CD4-positive, alpha-beta T cell treated with Interleukin-15 for 4 hours (primary cell): ENCODE data around the gene KATNA1.

Experiments
- DNase-seq: peaks from one replicate; pipeline ENCODE4 v3.0.0-alpha.2; 2020; ENCODE audit warnings: low spot score

KATNA1 gene

DNA sequence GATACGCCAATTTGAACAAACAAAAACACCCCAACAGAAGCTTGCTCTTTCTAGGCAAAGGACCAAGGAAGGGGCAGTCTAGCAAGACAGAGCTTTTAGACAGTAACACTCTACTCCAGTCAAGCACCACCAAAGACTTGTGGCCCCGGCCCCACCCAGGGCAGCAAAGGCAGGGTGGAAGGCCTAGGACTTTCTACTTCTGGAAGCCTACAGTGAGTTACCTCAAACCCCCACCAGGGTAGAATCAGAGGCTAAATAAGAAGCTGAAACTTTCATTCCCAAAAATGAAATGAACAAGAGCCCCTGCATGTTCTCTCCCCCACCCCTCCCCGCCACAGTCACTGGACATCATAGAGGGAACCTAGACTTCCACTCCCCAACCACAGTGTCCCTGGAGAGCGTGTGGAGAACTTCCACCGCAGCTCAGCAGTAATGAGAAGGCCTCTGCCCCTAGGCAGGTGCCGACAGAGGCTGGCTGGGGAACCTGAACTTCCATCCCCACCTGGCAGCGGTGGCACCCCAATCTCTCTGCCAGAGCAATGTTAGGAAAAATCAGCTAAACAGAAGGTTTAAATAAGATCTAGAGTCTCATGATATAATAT lies 40.0 kb downstream of the KATNA1 start:
- DNase-seq = no peak

DNA sequence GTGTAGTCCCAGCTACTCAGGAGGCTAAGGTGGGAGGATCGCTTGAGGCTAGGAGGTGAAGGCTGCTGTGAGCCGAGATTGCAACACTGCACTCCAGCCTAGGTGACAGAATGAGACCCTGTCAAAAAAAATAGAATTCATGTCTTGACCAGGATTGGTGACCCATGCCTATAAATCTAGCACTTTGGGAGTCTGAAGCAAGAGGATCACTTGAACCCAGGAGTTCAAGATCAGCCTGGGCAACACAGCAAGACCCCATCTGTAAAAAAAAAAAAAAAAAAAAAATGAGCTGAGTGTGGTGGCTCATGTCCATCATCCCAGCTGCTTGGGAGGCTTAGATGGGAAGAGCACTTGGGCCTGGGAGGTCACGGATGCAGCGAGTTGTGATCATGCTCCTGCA lies 48.0 kb downstream of the KATNA1 start:
- DNase-seq = no peak

- DNase-seq = no peak
Observed at GRCh38 chr6:149593408-149593807, 55.1 kb downstream of the KATNA1 start.

DNA sequence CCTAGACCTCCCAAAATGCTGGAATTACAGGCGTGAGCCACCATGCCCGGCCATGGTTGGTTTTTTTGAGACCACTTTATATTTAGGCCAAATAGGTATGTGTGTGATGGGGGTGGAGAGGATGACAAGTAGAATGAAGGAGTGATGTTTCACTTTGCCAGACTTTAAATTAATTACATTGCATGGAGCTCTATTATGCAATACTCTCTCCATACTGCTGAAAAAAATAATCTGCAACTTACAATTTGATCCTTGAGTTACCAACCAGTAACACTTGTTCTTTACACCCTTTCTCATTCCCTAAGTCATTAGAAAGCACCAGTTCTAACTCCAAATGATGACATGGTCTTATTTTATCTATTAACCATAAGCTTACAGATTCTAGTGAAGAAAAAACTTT lies 55.5 kb downstream of the KATNA1 start:
- DNase-seq = no peak

DNA sequence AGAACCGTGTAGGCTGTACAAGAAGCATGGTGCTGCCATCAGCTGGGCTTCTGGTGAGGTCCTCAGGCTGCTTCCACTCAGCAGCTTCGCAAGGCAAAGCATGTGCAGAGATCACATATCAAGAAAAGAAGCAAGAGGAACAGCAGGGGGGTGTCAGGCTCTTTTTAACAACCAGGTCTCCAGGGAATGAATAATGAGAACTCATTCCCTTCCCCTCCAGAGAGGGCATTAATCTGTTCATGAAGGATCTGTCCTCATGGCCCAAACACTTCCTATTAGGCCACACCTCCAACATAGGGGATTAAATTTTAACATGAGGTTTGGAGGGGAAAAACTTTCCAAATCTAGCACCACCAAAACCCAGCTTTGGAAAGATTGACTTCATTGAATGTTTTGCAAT lies 62.4 kb downstream of the KATNA1 start:
- no peak for DNase-seq

- no peak for DNase-seq
Observed at GRCh38 chr6:149581349-149581748, 67.2 kb downstream of the KATNA1 start.

GRCh38 chr6:149580880-149581279 lies 67.6 kb downstream of the KATNA1 start:
- no peak for DNase-seq

GRCh38 chr6:149567945-149568585 lies 80.4 kb downstream of the KATNA1 start:
- DNase-seq = no peak

GRCh38 chr6:149567194-149567586 lies 81.3 kb downstream of the KATNA1 start:
- no peak for DNase-seq

- no peak for DNase-seq
Observed at GRCh38 chr6:149566410-149567193, 81.9 kb downstream of the KATNA1 start.

DNA sequence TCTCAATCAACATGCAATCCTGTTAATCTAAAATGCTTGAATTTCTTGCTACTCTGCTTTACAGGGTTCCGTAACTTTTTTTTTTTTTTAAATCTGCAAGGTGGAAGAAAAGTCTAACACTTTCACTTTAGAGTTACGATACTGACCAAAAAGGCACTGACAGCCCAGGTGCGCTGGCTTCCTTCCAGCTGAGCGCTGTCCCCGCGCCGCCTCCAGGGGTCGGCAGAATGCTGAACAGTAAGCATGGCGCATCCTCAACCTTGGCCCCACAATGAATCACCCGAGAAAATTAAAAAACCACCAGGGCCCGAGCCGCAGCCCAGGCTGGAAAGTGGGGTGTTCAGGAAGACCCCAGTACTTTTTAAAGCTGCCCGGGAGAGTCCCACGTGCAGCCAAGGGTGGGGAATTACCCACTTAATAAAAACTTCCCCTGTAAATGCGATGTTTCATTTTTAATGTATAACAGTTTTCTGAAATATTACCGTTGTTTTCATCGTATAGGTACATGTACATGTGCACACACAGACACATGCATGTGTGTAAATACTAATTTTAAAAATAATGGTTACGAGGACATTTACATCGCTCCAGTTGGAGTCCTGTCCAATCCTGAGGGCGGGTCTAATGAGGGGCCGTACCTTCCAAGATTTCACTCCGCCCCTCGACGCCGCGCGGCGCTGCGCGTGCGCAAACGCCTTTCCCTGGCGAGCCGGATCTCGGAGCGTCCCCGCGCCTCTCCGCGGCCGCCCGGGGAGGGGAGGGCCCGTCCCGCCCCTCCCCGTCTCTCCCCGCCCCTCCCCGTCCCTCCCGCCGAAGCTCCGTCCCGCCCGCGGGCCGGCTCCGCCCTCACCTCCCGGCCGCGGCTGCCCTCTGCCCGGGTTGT lies 82.7 kb downstream of the KATNA1 start, which contains the start of gene GINM1:
Gene GINM1, plus strand, starts transcription at position 849 of the 883 bp plus-strand sequence. CDS start 40 bp downstream, outside the sequence.
- DNase-seq = peak; percentile 96

- DNase-seq = no peak
Observed at GRCh38 chr6:149563928-149564325, 84.6 kb downstream of the KATNA1 start.

DNA sequence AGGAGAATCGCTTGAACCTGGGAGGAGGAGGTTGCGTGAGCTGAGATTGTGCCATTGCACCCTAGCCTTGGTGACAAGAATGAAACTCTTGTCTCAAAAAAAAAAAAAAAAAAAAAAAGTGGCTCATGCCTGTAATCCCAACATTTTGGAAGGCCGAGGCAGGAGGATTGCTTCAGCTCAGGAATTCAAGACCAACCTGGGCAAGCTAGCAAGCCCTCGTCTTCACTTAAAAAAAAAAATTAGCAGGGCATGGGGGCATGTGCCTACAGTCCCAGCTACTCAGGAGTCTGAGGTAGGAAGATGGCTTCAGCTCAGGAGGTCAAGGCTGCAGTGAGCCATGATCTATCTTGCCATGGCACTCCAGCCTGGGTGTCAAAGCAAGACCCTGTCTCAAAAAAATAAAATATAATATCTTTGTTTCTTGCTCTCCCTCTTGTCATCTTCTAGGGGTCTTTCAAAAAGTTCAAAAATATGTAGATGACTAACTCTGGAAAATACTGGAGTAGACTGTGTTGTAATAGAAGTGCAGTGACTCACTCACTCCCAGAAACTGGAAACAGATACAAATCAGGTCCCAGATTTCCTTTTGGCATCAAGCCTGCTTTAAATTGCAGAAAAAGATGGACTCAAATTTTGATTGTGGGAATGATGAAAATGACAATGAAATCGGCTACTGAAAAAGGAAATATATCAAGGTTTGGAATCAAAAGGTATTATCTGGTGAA lies 85.1 kb downstream of the KATNA1 start:
- no peak for DNase-seq

- peak; percentile 14 for DNase-seq
Observed at GRCh38 chr6:149560736-149561135, 87.8 kb downstream of the KATNA1 start.

DNA sequence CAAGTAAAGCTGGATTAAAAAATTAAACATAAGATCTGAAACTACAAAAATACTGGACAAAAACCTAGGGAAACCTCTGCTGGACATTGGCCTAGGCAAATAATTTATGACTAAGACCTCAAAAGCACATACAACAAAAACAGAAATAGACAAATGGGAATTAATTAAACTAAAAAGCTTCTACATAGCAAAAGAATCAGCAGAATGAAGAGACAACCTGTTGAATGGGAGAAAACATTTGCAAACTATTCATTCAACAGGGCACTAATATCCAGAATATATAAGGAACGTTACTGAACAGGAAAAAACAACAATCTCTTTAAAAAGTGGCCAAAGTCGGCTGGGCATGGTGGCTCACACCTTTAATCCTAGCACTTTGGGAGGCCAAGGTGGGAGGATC lies 89.1 kb downstream of the KATNA1 start:
- no peak for DNase-seq

- DNase-seq = no peak
Observed at GRCh38 chr6:149558029-149558428, 90.5 kb downstream of the KATNA1 start.

GRCh38 chr6:149551920-149552319 lies 96.6 kb downstream of the KATNA1 start:
- no peak for DNase-seq

- DNase-seq = peak; percentile 94
Observed at GRCh38 chr6:149545754-149546471, 102.6 kb downstream of the KATNA1 start, which contains the start of gene PPIL4. Gene PPIL4 (minus strand): TSS chr6:149546043. CDS start chr6:149546005, 38 bp downstream.

- peak; percentile 78 for DNase-seq
Observed at GRCh38 chr6:149545258-149545753, 103.2 kb downstream of the KATNA1 start.
